DND-41 (cell line): ENCODE measurements around the gene TEDC1.

Experiments used
- EZH2 ChIP-seq: IDR thresholded peaks from 3 replicates; pipeline ENCODE4 v1.6.1; 2012; ENCODE audit warnings: borderline replicate concordance, low read depth, mild to moderate bottlenecking, moderate library complexity, low read length, inconsistent platforms; ENCODE audit not compliant: severe bottlenecking
- TF ChIP-seq, protein P1 (sequence below): IDR thresholded peaks from 2 replicates; pipeline ENCODE4 v1.5.1; 2012; ENCODE audit warnings: borderline replicate concordance, low read length, moderate library complexity, mild to moderate bottlenecking; ENCODE audit not compliant: poor library complexity, severe bottlenecking; ENCODE audit errors: extremely low read depth

DNA sequence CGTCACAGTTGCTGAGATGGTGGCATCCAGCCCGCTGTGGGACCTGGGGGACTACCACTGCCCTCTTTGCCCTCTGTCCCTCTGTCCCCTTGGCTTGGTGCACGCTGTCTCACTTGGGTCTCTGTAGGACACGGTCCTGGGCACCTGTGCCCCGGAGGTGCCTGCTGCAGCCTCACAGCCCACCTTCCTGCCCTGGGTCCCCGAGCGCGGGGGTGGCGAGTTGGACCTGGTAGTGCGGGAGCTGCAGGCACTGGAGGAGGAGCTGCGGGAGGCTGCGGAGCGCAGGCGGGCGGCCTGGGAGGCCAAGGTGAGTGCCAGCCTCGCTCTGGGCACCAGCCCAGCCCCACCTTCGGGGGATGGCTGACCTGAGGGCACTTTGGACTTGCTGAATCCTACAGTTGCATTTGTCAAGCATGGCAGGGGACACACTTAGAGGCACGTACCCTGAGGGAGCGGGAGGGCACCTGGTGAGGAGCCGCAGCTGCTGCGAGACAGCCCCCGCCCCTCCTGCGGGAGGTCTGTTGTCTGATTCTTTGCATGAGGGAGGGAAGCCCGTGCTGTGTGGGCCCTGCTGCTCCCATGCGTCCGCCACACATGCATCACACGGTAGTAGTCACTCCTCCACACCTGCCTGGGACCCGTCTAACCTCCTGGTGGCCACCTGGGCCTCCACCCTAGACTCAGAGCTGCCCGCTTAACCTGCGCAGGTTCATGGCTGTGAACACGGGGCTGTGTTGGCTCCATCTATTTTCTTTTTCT is 6.8 kb downstream of the TEDC1 start:
- TF ChIP-seq, protein P1, sequence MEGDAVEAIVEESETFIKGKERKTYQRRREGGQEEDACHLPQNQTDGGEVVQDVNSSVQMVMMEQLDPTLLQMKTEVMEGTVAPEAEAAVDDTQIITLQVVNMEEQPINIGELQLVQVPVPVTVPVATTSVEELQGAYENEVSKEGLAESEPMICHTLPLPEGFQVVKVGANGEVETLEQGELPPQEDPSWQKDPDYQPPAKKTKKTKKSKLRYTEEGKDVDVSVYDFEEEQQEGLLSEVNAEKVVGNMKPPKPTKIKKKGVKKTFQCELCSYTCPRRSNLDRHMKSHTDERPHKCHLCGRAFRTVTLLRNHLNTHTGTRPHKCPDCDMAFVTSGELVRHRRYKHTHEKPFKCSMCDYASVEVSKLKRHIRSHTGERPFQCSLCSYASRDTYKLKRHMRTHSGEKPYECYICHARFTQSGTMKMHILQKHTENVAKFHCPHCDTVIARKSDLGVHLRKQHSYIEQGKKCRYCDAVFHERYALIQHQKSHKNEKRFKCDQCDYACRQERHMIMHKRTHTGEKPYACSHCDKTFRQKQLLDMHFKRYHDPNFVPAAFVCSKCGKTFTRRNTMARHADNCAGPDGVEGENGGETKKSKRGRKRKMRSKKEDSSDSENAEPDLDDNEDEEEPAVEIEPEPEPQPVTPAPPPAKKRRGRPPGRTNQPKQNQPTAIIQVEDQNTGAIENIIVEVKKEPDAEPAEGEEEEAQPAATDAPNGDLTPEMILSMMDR = no peak
- TF ChIP-seq EZH2 = no peak
